Colonic mucosa (tissue), 4 donors: Measurements from ENCODE around the gene ADPGK. TPM values are rescaled to one million over a fixed set of nuclear protein-coding genes. Genes with fewer than 3 reads are reported as not detected.
A peak's percentile ranks its signal among the peaks of the same experiment; 100 is the strongest.

Source experiments
- DNase-seq: peaks from one replicate; pipeline ENCODE4 v3.0.0-alpha.2; 2020
- H3K27ac ChIP-seq: fragments of 200-600 bp; one replicate; pipeline ENCODE4 v1.8.0; 2021
- H3K27me3 ChIP-seq: fragments of 200-600 bp; one replicate; pipeline ENCODE4 v1.8.0; 2021
- H3K36me3 ChIP-seq: fragments of 200-600 bp; one replicate; pipeline ENCODE4 v1.8.0; 2021
- H3K4me1 ChIP-seq: fragments of 200-600 bp; one replicate; pipeline ENCODE4 v1.8.0; 2021; ENCODE audit warnings: mild to moderate bottlenecking
- H3K4me3 ChIP-seq: fragments of 200-600 bp; one replicate; pipeline ENCODE4 v1.8.0; 2021
- H3K9ac ChIP-seq, 2 donors: one replicate each; pipeline ENCODE4 v1.7.0; 2013; ENCODE audit warnings: control low read depth in 2 of 2, low read depth in 2 of 2, low read length in 2 of 2
- H3K9me3 ChIP-seq: fragments of 200-600 bp; one replicate; pipeline ENCODE4 v1.8.0; 2021
- intact Hi-C: fragments of 100-400 bp; cut with DNase I; formaldehyde crosslinking; loops from one replicate; pipeline ENCODE4 v1.14.1; 2022
- total RNA-seq, 2 donors: library from RNA; stranded (reverse); fragmentation: NEBNext Ultra II Directional in 1 of 2; extraction: Animal tissue kit (Norgen Biotek cat#: 25700) in 1 of 2; gene quantifications; one replicate each; pipeline ENCODE4 v1.2.1, GENCODE V29; 2021
- TF ChIP-seq, protein P1 (sequence below): fragments of 200-600 bp; IDR thresholded peaks from one replicate; pipeline ENCODE4 v1.8.0; 2022; ENCODE audit warnings: antibody characterized with exemption, mild to moderate bottlenecking
- donor health status: healthy.
- donor health status: DM: no; HTN: no; CAD: no.
- donor health status: DM: no; HTN: no; CAD: no.

ADPGK gene
- total RNA-seq, result 10 to 100 TPM; 29.8 to 44.6 TPM

GRCh38 chr15:72783640-72784455 lies at the start of gene ADPGK:
TSS of gene ADPGK (minus strand) at chr15:72783758. CDS start at chr15:72783691, 67 bp downstream.
- Histone ChIP-seq H3K9ac (peak within 1 kb of the TSS; percentile 93 to 96), H3K27ac (peak within 1 kb of the TSS; percentile 87), H3K9me3 (no peaks in the 10 kb centered on the region), H3K27me3 (no peaks in the 10 kb centered on the region), H3K4me1 (peaks cover 10% of the 10 kb centered on the region), H3K36me3 (no peaks in the 10 kb centered on the region), H3K4me3 (peak within 1 kb of the TSS; percentile 95)
- intact Hi-C loops, result loop anchor here (10.0 kb wide), 1 partner anchor 461 kb away; no protein-coding TSS in a partner anchor
- TF ChIP-seq, protein P1, sequence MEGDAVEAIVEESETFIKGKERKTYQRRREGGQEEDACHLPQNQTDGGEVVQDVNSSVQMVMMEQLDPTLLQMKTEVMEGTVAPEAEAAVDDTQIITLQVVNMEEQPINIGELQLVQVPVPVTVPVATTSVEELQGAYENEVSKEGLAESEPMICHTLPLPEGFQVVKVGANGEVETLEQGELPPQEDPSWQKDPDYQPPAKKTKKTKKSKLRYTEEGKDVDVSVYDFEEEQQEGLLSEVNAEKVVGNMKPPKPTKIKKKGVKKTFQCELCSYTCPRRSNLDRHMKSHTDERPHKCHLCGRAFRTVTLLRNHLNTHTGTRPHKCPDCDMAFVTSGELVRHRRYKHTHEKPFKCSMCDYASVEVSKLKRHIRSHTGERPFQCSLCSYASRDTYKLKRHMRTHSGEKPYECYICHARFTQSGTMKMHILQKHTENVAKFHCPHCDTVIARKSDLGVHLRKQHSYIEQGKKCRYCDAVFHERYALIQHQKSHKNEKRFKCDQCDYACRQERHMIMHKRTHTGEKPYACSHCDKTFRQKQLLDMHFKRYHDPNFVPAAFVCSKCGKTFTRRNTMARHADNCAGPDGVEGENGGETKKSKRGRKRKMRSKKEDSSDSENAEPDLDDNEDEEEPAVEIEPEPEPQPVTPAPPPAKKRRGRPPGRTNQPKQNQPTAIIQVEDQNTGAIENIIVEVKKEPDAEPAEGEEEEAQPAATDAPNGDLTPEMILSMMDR, result peak; percentile 37
- peak; percentile 91 for DNase-seq

- intact Hi-C loops, result no loop called here
- TF ChIP-seq, protein P1, result no peak
Observed at GRCh38 chr15:72827226-72827625, 43.7 kb upstream of the ADPGK start.

GRCh38 chr15:72826611-72827010 lies 43.1 kb upstream of the ADPGK start:
- intact Hi-C loops, result no loop called here
- Histone ChIP-seq H3K36me3 (no peaks in the 10 kb centered on the region), H3K27me3 (no peaks in the 10 kb centered on the region), H3K9ac (no peak overlapping the region), H3K4me3 (no peak overlapping the region), H3K9me3 (no peaks in the 10 kb centered on the region), H3K4me1 (no peaks in the 10 kb centered on the region), H3K27ac (no peak overlapping the region)
- TF ChIP-seq, protein P1, result no peak
- no peak for DNase-seq

More at GRCh38 chr15:72827226-72827625, 43.7 kb upstream of the ADPGK start:
- Histone ChIP-seq H3K27me3 (no peaks in the 10 kb centered on the region), H3K36me3 (no peaks in the 10 kb centered on the region), H3K4me3 (no peak overlapping the region), H3K9me3 (no peaks in the 10 kb centered on the region), H3K9ac (no peak overlapping the region), H3K4me1 (no peaks in the 10 kb centered on the region), H3K27ac (no peak overlapping the region)
- DNase-seq, result no peak

- H3K27me3 ChIP-seq, result no peaks in the 10 kb centered on the region
- no peaks in the 10 kb centered on the region for H3K9me3 ChIP-seq
- no peak overlapping the region for H3K9ac ChIP-seq
- TF ChIP-seq, protein P1, result no peak
- DNase-seq, result no peak
- H3K27ac ChIP-seq, result no peak overlapping the region
- no peaks in the 10 kb centered on the region for H3K4me1 ChIP-seq
- H3K36me3 ChIP-seq, result no peaks in the 10 kb centered on the region
- intact Hi-C loops, result no loop called here
- no peak overlapping the region for H3K4me3 ChIP-seq
Observed at GRCh38 chr15:72825829-72826228, 42.3 kb upstream of the ADPGK start.

DNA sequence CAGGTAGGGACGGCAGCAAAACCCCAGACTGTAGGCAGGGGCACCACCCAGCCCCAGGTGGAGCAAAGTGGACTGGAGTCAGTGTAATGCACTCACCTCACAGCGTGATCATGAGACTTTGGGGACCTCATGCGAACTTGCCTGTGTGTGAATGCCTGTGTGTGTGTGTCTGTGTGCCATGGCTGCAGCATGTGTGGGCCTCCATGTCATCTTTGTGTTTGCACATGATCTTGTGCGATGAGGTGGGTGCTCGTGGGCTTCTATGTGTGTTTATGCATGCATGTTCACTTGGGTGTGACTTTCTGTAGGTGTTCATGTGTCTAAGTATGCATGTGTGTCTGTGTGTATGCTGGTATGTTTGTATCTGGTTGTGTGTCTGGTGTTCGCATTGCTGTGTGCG lies 41.2 kb upstream of the ADPGK start:
- intact Hi-C loops, result no loop called here
- Histone ChIP-seq H3K9me3 (no peaks in the 10 kb centered on the region), H3K36me3 (no peaks in the 10 kb centered on the region), H3K4me3 (no peak overlapping the region), H3K27me3 (no peaks in the 10 kb centered on the region), H3K9ac (no peak overlapping the region), H3K27ac (no peak overlapping the region), H3K4me1 (no peaks in the 10 kb centered on the region)
- TF ChIP-seq, protein P1, result no peak
- no peak for DNase-seq
